ENCODE results near the gene PACRG.

GRCh38 chr6:162854228-162854627 is 126.5 kb downstream of the PACRG start:
- no peak for TF ChIP-seq EZH2 (IDR thresholded peaks at IDR 0.05; ENCODE audit: low read depth, unreplicated experiment)
- TF ChIP-seq CTCF (conservative IDR thresholded peaks at IDR 0.05; ENCODE audit: low read depth in 2 of 2): no peak
- no peak for TF ChIP-seq REST (IDR thresholded peaks at IDR 0.05; ENCODE audit: unreplicated experiment)
- TF ChIP-seq ZNF114 (CRISPR knock-in tag; IDR thresholded peaks at IDR 0.05): no peak
- TF ChIP-seq POLR2AphosphoS5 (IDR thresholded peaks at IDR 0.05; ENCODE audit: low read depth): no peak
